Measurements from ENCODE around the gene ARHGAP45. TPM values are rescaled to one million over a fixed set of nuclear protein-coding genes. Genes with fewer than 3 reads are reported as not detected.
"Not testable (repeated sequence)": the region's sequence is repeated elsewhere in the genome, so short reads cannot be mapped to it uniquely, and the experiment has no call there.

Gene ARHGAP45
- total and polyA plus RNA-seq, 9 of the 15 experiments (the other 6 are each of a cell fraction or from before 2014, with no cell fraction given): 0.08 to 22.1 (median 4.2) TPM

GRCh38 chr19:1023883-1024188 is 43.1 kb upstream of the ARHGAP45 start:
- intact Hi-C loops (cut with micrococcal nuclease): not testable (repeated sequence)

GRCh38 chr19:1025080-1025479 is 41.9 kb upstream of the ARHGAP45 start:
- not testable (repeated sequence) for FAIRE-seq

More at GRCh38 chr19:1023883-1024188, 43.1 kb upstream of the ARHGAP45 start:
- DNase-seq (ENCODE audit: extremely low read depth in 1 of 4, low spot score in 3 of 4); CTCF ChIA-PET (ENCODE audit: low intra/inter-chr PET ratio); H3K4me3 ChIP-seq; FAIRE-seq; in situ Hi-C loops (cut with MboI); H3K4me2 ChIP-seq (ENCODE audit: insufficient read depth, low read length); H3K9me1 ChIP-seq (ENCODE audit: control insufficient read depth, insufficient read depth, low read length); ATAC-seq; H2AFZ ChIP-seq (ENCODE audit: low read depth, low read length); H3K9ac ChIP-seq (ENCODE audit: insufficient read depth in 1 of 2, low read depth in 2 of 2, low read length in 2 of 2); H3K27me3 ChIP-seq (ENCODE audit: control insufficient read depth in 2 of 2, insufficient read depth in 2 of 2, low read length in 2 of 2); H3K9me3 ChIP-seq (replicated peaks; ENCODE audit: control insufficient read depth, insufficient read depth, low read depth, low read length); BruUV-seq (replicated peaks); H3K27ac ChIP-seq (ENCODE audit: extremely low read depth, low read depth, low read length): not testable (repeated sequence)
- peaks cover 11 to 76% of the 10 kb centered on the region in 2 experiments; a peak in 4 of 5 replicates for H3K4me1 ChIP-seq (replicated peaks in 1 of 2; ENCODE audit: control insufficient read depth in 2 of 2, insufficient read depth in 2 of 2, low read length in 2 of 2)
- WGBS (ENCODE audit: insufficient coverage, low coverage, missing lambda C conversion rate): 85% methylated on average over 5 of the region's 5 CpGs
- H3K79me2 ChIP-seq (ENCODE audit: control insufficient read depth, insufficient read depth, low read length): peaks cover 46% of the 10 kb centered on the region
- peaks cover 18% of the 10 kb centered on the region for H4K20me1 ChIP-seq (replicated peaks; ENCODE audit: control insufficient read depth, insufficient read depth, low read length)
- peaks cover 14% of the 10 kb centered on the region; the same call in 1 of the 3 replicates for H3K36me3 ChIP-seq (ENCODE audit: control insufficient read depth, insufficient read depth, low read length)
- POLR2A ChIA-PET: interaction anchor here (0.7 kb wide), 1 partner anchor 11 kb away, joined by 4 read pairs; no protein-coding TSS in a partner anchor

More at GRCh38 chr19:1025080-1025479, 41.9 kb upstream of the ARHGAP45 start:
- H3K9ac ChIP-seq (ENCODE audit: insufficient read depth in 1 of 2, low read depth in 2 of 2, low read length in 2 of 2); H4K20me1 ChIP-seq (replicated peaks; ENCODE audit: control insufficient read depth, insufficient read depth, low read length); DNase-seq (ENCODE audit: extremely low read depth in 1 of 4, low spot score in 3 of 4); H3K27me3 ChIP-seq (ENCODE audit: control insufficient read depth in 2 of 2, insufficient read depth in 2 of 2, low read length in 2 of 2); ATAC-seq; in situ Hi-C loops (cut with MboI); H3K9me3 ChIP-seq (replicated peaks; ENCODE audit: control insufficient read depth, insufficient read depth, low read depth, low read length); H3K4me3 ChIP-seq; H3K36me3 ChIP-seq (ENCODE audit: control insufficient read depth, insufficient read depth, low read length); H2AFZ ChIP-seq (ENCODE audit: low read depth, low read length); CTCF ChIA-PET (ENCODE audit: low intra/inter-chr PET ratio); H3K4me2 ChIP-seq (ENCODE audit: insufficient read depth, low read length); BruUV-seq (replicated peaks); intact Hi-C loops (cut with micrococcal nuclease); H3K9me1 ChIP-seq (ENCODE audit: control insufficient read depth, insufficient read depth, low read length): not testable (repeated sequence)
- POLR2A ChIA-PET: interaction anchor here (0.8 to 8.5 kb wide), 4 partner anchors 15 to 244 kb away, joined by 3 to 176 read pairs (median 6); partner anchors contain the start of genes ABCA7 and CIRBP
- Histone ChIP-seq H3K4me1 (replicated peaks in 1 of 2; ENCODE audit: control insufficient read depth in 2 of 2, insufficient read depth in 2 of 2, low read length in 2 of 2) (peaks cover 15 to 73% of the 10 kb centered on the region in 2 experiments), H3K27ac (ENCODE audit: extremely low read depth, low read depth, low read length) (peak overlapping the region; percentile 98; the same call in 1 of the 3 replicates), H3K79me2 (ENCODE audit: control insufficient read depth, insufficient read depth, low read length) (peaks cover 46% of the 10 kb centered on the region)
- WGBS (ENCODE audit: insufficient coverage, low coverage, missing lambda C conversion rate): 81% methylated on average over 6 of the region's 6 CpGs
- TF ChIP-seq ZFP36 (IDR thresholded peaks at IDR 0.05; ENCODE audit: low read depth, low read length, partially characterized antibody) (peak; percentile 86), RBM25 (IDR thresholded peaks at IDR 0.05; ENCODE audit: low read depth, low read length, severe bottlenecking) (peak; percentile 37)
